GM18499 (cell line): Measurements from ENCODE around the gene TSPAN2.

Source experiments
- ATAC-seq: cut with Tn5 transposase; IDR thresholded peaks from one replicate; pipeline ENCODE4 v1.9.1; 2021; ENCODE audit warnings: moderate number of reproducible peaks; ENCODE audit not compliant: insufficient read depth, unreplicated experiment

The TSPAN2 gene

GRCh38 chr1:115089420-115090185 lies at the start of gene TSPAN2:
Gene TSPAN2 (minus strand): TSS chr1:115089503. CDS start chr1:115089432, 71 bp downstream.
- ATAC-seq = no peak

DNA sequence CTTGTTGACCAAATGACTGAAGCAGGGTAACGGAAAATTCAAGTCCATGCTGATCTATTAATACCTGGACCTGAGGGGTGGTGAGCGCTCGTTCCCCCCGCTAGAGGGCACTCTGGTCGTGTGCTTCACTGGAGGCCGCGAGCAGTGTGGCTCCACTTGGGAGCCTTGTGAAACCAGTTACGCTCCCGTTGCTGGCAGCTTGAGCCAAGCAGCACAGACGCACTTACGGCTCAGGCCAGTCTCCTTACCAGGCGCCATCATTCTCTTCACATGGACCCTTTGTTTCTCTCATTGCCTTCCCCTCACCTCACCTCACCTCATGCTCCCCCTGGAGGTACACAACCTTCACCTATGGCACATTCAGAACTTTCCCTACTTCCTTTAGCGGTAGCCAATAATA lies 49.7 kb upstream of the TSPAN2 start:
- ATAC-seq = no peak

DNA sequence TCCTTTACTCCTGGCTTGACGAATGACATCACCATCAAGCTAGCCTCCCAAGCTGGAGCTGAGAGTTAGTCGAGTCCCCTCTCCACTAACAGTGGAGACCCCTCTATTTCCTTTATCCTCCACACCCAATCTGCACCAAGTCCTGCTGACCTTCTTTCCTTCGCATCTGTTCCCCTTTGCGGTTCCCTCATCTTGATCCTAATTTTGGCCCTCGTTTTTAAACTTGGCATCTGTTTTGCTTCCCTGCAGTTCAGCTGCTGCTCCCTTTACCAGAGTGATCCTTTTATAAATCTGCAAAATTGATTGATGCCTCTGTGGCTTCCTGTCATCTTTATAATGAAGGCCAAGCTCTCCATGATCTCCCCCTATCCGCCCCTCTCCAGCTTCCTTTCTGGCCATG lies 49.0 kb upstream of the TSPAN2 start:
- ATAC-seq = no peak

GRCh38 chr1:115137191-115137590 lies 47.9 kb upstream of the TSPAN2 start:
- no peak for ATAC-seq

DNA sequence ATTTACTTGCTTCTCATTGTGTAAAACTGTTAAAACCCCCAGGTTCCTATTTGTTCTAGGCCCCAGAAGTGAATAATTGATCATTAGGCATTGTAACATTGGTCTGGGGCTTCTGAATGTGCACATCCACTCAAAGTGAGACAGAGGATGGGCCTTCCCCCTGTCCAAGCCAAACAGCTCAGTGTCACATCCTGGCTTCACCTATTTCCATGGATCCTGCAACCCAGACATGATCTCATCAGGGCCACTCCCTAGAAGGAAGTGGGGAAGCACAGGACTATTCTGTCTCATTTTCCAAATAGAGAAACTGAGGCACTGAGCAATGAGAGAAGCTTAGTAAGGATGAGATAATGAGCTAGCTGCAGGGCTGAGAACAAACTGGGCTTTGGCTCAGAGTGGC lies 47.4 kb upstream of the TSPAN2 start:
- ATAC-seq = no peak

- no peak for ATAC-seq
Measured at GRCh38 chr1:115136106-115136505, 46.8 kb upstream of the TSPAN2 start.

- ATAC-seq = no peak
Measured at GRCh38 chr1:115135681-115136080, 46.4 kb upstream of the TSPAN2 start.

GRCh38 chr1:115134850-115135480 lies 45.7 kb upstream of the TSPAN2 start:
- ATAC-seq = no peak

GRCh38 chr1:115134231-115134630 lies 44.9 kb upstream of the TSPAN2 start:
- ATAC-seq = no peak

- ATAC-seq = no peak
Measured at GRCh38 chr1:115133440-115133839, 44.1 kb upstream of the TSPAN2 start.

- no peak for ATAC-seq
Measured at GRCh38 chr1:115130786-115131185, 41.5 kb upstream of the TSPAN2 start.

DNA sequence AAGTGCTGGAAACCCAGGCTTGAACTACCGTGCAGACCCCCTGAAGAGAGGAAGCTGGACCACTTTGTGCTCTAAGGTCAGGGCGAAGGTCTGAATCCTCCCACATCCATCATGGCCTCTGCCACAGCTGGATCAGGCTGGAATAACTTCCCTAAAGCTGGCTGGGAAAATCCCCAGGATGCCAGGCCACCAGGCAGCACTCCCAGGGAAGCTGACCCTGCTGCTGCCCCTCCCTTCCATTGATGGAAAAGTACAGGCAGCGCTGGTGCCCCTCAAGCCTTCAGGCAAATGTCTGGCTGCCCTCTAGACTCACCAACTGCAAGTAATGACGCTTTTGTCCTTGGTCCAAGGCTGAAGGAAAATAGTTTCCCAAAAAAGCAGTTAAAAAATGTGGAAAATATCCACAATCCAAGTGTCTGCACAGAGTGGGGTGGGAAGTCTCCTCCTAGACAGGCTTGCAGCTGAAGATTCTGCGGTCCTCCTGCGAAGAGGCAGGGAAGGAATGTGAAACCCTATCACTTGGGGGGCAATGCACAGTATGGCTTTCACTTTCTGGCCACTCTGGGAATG lies 39.9 kb upstream of the TSPAN2 start:
- no peak for ATAC-seq

DNA sequence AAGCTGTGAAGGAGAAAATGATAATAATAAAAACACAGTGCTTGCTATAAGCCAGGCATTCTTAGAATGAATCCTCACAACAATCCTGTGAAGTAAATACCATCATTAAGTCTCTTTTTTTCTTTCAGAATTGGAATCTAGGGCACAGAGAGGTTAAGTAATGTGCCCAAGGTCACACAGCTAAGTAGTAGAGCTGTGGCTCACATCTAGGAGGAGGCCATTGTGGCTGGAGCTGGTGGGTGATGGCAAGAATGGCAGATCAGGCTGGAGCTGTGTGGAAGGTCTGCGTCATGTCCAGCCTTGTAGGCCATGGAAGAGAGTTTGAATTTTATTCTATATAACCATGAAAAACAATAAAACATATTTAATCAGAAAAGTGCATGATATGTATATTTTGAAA lies 38.2 kb upstream of the TSPAN2 start:
- ATAC-seq = no peak

DNA sequence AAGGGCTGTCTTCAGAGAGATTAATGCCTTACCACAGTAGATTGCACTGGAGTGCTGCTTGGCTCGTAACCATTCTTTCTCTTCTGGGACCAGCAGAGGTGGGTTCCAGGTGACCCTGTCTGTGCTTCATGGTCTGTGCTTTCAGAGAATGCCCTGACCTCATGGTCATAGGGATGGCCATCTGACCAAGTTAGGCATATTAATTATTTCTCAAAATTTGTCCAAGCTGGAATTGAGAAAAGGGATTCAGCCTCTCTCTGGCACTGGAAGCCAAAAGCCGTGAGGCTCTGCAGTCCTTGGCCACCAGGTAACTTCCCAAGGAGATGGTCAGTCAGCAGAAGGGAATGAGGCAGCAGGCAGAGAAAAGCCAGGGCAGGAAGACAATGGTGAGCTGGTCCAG lies 37.2 kb upstream of the TSPAN2 start:
- ATAC-seq = no peak

DNA sequence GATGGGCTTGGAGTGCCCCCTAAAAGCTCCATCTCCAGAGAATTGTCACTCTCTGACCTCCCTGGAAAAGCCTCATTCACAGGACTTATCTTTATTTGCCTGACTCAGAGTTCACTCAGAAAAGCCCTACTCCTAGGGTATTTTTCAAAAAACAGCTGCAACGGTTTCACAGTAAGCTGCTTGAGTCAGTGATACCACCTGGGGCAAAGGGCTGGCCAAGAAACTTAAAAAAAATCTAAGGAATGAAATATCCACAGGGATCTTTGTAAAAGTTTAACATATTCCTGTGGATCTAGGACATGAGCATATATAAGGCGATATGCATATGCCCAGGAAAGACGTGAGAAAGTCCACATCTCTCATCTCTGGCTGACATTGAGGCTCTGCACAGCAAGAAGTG lies 33.8 kb upstream of the TSPAN2 start:
- no peak for ATAC-seq

GRCh38 chr1:115121793-115122192 lies 32.5 kb upstream of the TSPAN2 start:
- no peak for ATAC-seq

DNA sequence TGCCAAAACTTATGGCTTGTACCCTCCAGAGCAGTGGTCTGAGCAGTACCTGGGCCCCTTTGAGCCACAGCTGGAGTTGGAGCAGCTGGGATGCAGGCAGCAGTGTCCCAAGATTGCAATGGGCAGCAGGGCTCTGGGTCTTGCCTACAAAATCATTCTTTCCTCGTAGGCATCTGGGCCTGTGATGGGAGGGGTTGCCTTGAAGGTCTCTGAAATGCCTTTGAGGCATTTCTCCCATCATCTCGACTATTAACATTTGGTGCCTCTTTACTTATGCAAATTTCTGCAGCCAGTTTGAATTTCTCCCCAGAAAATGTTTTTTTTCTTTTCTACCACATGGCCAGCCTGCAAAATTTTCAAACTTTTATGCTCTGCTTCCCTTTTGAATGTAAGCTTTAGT lies 31.0 kb upstream of the TSPAN2 start:
- no peak for ATAC-seq

DNA sequence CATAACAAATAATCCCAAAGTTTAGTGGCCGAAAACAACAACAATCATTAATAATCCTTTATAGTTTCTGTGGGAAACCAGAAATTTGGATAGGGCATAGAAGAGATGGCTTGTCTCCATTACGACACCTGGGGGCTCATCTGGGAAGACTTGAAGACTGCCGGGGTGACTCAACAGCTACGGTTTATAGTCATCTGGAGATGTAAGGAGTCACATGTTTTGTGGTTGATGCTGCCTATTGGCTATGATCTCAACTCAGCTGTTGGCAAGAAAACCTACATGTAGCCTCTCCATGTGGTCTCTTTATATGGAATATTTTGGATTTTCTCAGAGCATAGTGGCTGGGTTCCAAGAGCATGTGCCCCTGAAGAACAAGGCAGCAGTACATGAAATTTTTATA lies 29.3 kb upstream of the TSPAN2 start:
- ATAC-seq = no peak

DNA sequence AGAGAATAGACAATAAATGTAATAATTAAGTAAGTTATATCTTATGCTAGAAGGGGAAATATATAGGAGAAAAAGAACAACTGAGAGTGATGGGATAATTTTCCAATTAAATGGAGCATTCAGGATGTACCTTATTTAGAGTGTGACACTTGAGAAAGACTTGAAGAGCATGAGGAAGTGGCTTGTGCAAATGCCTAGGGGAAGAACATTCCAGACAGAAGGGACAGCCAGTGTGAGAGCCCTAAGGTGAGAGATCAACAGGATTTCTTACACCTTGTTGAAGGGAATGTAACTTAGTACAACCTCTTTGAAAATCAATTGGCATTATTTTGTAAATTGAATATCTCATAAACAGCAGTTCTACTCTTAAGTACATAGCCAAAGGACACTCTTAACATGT lies 28.8 kb upstream of the TSPAN2 start:
- ATAC-seq = no peak

DNA sequence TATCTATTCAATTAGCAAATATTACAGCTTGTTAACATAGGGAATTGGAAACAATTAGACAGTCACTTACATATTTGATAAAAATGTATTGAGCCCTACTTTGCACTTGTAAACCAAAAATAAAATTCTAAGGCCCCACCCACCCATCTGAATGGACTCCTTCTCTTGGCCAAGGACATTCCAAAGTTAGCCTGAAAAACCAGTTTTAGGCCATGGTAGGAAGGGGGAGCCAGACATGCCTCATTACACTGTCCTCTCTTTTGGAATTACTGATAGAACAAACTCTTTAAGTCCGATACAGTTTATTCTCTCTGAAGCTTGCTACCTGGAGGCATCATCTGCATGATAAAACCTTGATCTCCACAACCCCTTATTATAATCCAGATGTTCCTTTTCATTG lies 28.0 kb upstream of the TSPAN2 start:
- ATAC-seq = no peak

- no peak for ATAC-seq
Measured at GRCh38 chr1:115116512-115116911, 27.2 kb upstream of the TSPAN2 start.
